Small intestine (tissue), 4 donors: ENCODE results near the gene TBRG4. TPM values are rescaled to one million over a fixed set of nuclear protein-coding genes. Genes with fewer than 3 reads are reported as not detected.

Experiments used
- polyA plus RNA-seq, 4 donors: library from polyadenylated mRNA; stranded (reverse) in 3 of 4; unstranded in 1 of 4; fragments of 200-250 nt in 3 of 4; fragments of 120-200 nt in 1 of 4; gene quantifications; one replicate each; pipeline versions ENCODE4 v1.2.1 to v1.2.3, GENCODE V29; 2013
- donor health status: healthy with polysubstance abuse.
- donor health status: Bipolar disorder and iron deficiency.
- donor health status: healthy.

Gene TBRG4
- polyA plus RNA-seq, 4 donors = 44.9 to 70.7 (median 58.2) TPM

Other genes with a start within 250 kb of the TBRG4 start
- 10 to 100 TPM in 1 of 4 donors, 1 to 10 TPM in 3; 4.1 to 20.9 (median 6.3) TPM for gene PURB, start 226.2 kb downstream of the TBRG4 start, polyA plus RNA-seq
- gene MYO1G, start 132.7 kb downstream of the TBRG4 start, polyA plus RNA-seq = 1 to 10 TPM; 1.3 to 4.1 (median 1.9) TPM
- 10 to 100 TPM; 17.8 to 32.3 (median 24.7) TPM for gene CCM2, start 111.5 kb downstream of the TBRG4 start, polyA plus RNA-seq
- gene NACAD, start 22.7 kb downstream of the TBRG4 start, polyA plus RNA-seq = 1 to 10 TPM in 2 of 4 donors, under 1 TPM in 2; 0.22 to 2.9 (median 1.1) TPM
- gene RAMP3, start 46.1 kb upstream of the TBRG4 start, polyA plus RNA-seq = 10 to 100 TPM in 1 of 4 donors, 1 to 10 TPM in 2, under 1 TPM in 1; 0.67 to 48.6 (median 4.1) TPM